Neuronal stem cell (in vitro differentiated cells): ENCODE data around the gene EPHA1. TPM values are rescaled to one million over a fixed set of nuclear protein-coding genes. Genes with fewer than 3 reads are reported as not detected.
A peak's percentile ranks its signal among the peaks of the same experiment; 100 is the strongest.

Experiments
- DNase-seq: peaks from one replicate; pipeline ENCODE4 v3.0.0-alpha.2; 2013; ENCODE audit warnings: low spot score
- H2AFZ ChIP-seq: one replicate; pipeline ENCODE4 v1.6.1; 2013; ENCODE audit warnings: mild to moderate bottlenecking, low read length, inconsistent platforms
- H2AK5ac ChIP-seq: 2 replicates; pipeline ENCODE4 v1.6.1; 2013; ENCODE audit warnings: low read depth, mild to moderate bottlenecking, inconsistent platforms, low read length, moderate library complexity, mixed read lengths
- H2BK120ac ChIP-seq: 2 replicates; pipeline ENCODE4 v1.6.1; 2013; ENCODE audit warnings: low read depth, mild to moderate bottlenecking, inconsistent platforms, low read length, moderate library complexity, mixed read lengths
- H2BK12ac ChIP-seq: one replicate; pipeline ENCODE4 v1.6.1; 2013; ENCODE audit warnings: low read length, inconsistent platforms
- H2BK15ac ChIP-seq: 2 replicates; pipeline ENCODE4 v1.6.1; 2013; ENCODE audit warnings: mild to moderate bottlenecking, low read length, inconsistent platforms, mixed read lengths
- H2BK5ac ChIP-seq: one replicate; pipeline ENCODE4 v1.6.1; 2013; ENCODE audit warnings: inconsistent platforms, mild to moderate bottlenecking, low read length, moderate library complexity
- H3K14ac ChIP-seq: one replicate; pipeline ENCODE4 v1.6.1; 2013; ENCODE audit warnings: low read length, inconsistent platforms
- H3K18ac ChIP-seq: 2 replicates; pipeline ENCODE4 v1.6.1; 2013; ENCODE audit warnings: low read length, inconsistent platforms
- H3K23ac ChIP-seq: 2 replicates; pipeline ENCODE4 v1.6.1; 2013; ENCODE audit warnings: low read depth, mild to moderate bottlenecking, mixed read lengths, low read length, inconsistent platforms; ENCODE audit not compliant: poor library complexity
- H3K27ac ChIP-seq: replicated peaks from 3 replicates; pipeline ENCODE4 v1.5.1; 2013; ENCODE audit warnings: low read length, inconsistent platforms
- H3K27me3 ChIP-seq, 3 experiments: 2 replicates each; pipeline ENCODE4 v1.6.1; 2013; ENCODE audit warnings: low read length in 3 of 3, mild to moderate bottlenecking in 2 of 3, inconsistent platforms in 1 of 3, low read depth in 1 of 3, mixed read lengths in 1 of 3, moderate library complexity in 1 of 3; ENCODE audit not compliant: control insufficient read depth in 3 of 3, insufficient read depth in 3 of 3
- H3K36me3 ChIP-seq, 2 donors: replicated peaks in 1 of 2; 2 replicates each; pipeline ENCODE4 v1.6.1; 2013; ENCODE audit warnings: low read length in 2 of 2; ENCODE audit not compliant: control insufficient read depth in 2 of 2, insufficient read depth in 2 of 2
- H3K4ac ChIP-seq: 2 replicates; pipeline ENCODE4 v1.6.1; 2013; ENCODE audit warnings: inconsistent platforms, mild to moderate bottlenecking, low read length, moderate library complexity
- H3K4me1 ChIP-seq, 2 donors: 1 replicate in 1 of 2; 2 replicates in 1 of 2; pipeline ENCODE4 v1.6.1; 2013; ENCODE audit warnings: low read length in 2 of 2, low read depth in 1 of 2; ENCODE audit not compliant: control insufficient read depth in 2 of 2, insufficient read depth in 1 of 2
- H3K4me2 ChIP-seq: one replicate; pipeline ENCODE4 v1.6.1; 2013; ENCODE audit warnings: mild to moderate bottlenecking, low read length, inconsistent platforms; ENCODE audit not compliant: insufficient read depth, poor library complexity, severe bottlenecking
- H3K4me3 ChIP-seq, 2 donors: 2 replicates each; pipeline ENCODE4 v1.5.1; 2013; ENCODE audit warnings: low read length in 2 of 2, mild to moderate bottlenecking in 2 of 2, inconsistent platforms in 1 of 2, moderate library complexity in 1 of 2
- H3K79me1 ChIP-seq: one replicate; pipeline ENCODE4 v1.6.1; 2013; ENCODE audit warnings: low read depth, mild to moderate bottlenecking, inconsistent platforms, low read length, moderate library complexity
- H3K9ac ChIP-seq: one replicate; pipeline ENCODE4 v1.6.1; 2013; ENCODE audit warnings: mild to moderate bottlenecking, low read depth, low read length, inconsistent platforms; ENCODE audit not compliant: poor library complexity
- H3K9me3 ChIP-seq, 2 donors: replicated peaks in 1 of 2; 2 replicates each; pipeline versions ENCODE3 to v1.6.1; 2013; ENCODE audit warnings: low read length in 2 of 2, mild to moderate bottlenecking in 2 of 2, inconsistent platforms in 1 of 2, low read depth in 1 of 2, mixed read lengths in 1 of 2, moderate library complexity in 1 of 2; ENCODE audit not compliant: control insufficient read depth in 2 of 2, insufficient read depth in 1 of 2
- H4K8ac ChIP-seq: one replicate; pipeline ENCODE4 v1.6.1; 2013; ENCODE audit warnings: low read depth, mild to moderate bottlenecking, inconsistent platforms, low read length, moderate library complexity
- H4K91ac ChIP-seq: one replicate; pipeline ENCODE4 v1.6.1; 2013; ENCODE audit warnings: low read length, low read depth, mild to moderate bottlenecking, inconsistent platforms; ENCODE audit not compliant: poor library complexity
- WGBS, 2 donors: extraction: QIAGEN DNeasy Blood & Tissue Kit; methylation state at CpG; one replicate each; pipeline ENCODE4 v1.1.7; 2013; ENCODE audit warnings: missing lambda C conversion rate in 2 of 2, mixed read lengths in 1 of 2; ENCODE audit not compliant: insufficient read length in 2 of 2, insufficient replicate concordance in 1 of 2; ENCODE audit errors: extremely low coverage in 2 of 2; 5-methylcytosine and 5-hydroxymethylcytosine counted together
- small RNA-seq: library from polyadenylated mRNA; stranded (forward); fragments of <200 nt; extraction: miRNeasy Mini kit (QIAGEN cat#:217004); gene quantifications from one replicate; pipeline ENCODE3, GENCODE V24; 2013; ENCODE audit not compliant: insufficient read depth

EPHA1 gene

GRCh38 chr7:143345428-143345900, 63.2 kb downstream of the EPHA1 start:
- Histone ChIP-seq H2BK15ac (peak overlapping the region; percentile 69), H3K23ac (peak overlapping the region; percentile 36), H3K27ac (no peak overlapping the region), H2AFZ (peak overlapping the region; percentile 67), H3K27me3 (peaks cover 0 to 35% (median 0%) of the 10 kb centered on the region in 3 experiments), H3K4me2 (peak overlapping the region; percentile 56), H3K4me1 (no peaks in the 10 kb centered on the region), H3K36me3 (no peaks in the 10 kb centered on the region), H3K18ac (peak overlapping the region; percentile 77), H3K4ac (no peak overlapping the region), H2BK12ac (peak overlapping the region; percentile 65), H2BK120ac (no peak overlapping the region), H3K4me3 (no peak overlapping the region), H3K79me1 (no peaks in the 10 kb centered on the region), H4K91ac (no peak overlapping the region), H2BK5ac (no peak overlapping the region), H3K9ac (peak overlapping the region; percentile 14), H2AK5ac (no peak overlapping the region), H3K14ac (no peak overlapping the region), H3K9me3 (no peaks in the 10 kb centered on the region), H4K8ac (no peak overlapping the region)
- peak; percentile 57 for DNase-seq
- no CpG with 5 or more reads among the region's 35 CpGs for WGBS, 2 donors

GRCh38 chr7:143343596-143343995, 65.1 kb downstream of the EPHA1 start:
- H2AK5ac ChIP-seq = no peak overlapping the region
- H4K91ac ChIP-seq = no peak overlapping the region
- DNase-seq = no peak
- no peak overlapping the region for H3K14ac ChIP-seq
- no CpG with 5 or more reads among the region's 3 CpGs for WGBS, 2 donors
- H2AFZ ChIP-seq = no peak overlapping the region
- H3K4me2 ChIP-seq = no peak overlapping the region
- no peak overlapping the region for H3K4me3 ChIP-seq
- H3K27me3 ChIP-seq = peaks cover 0 to 37% (median 0%) of the 10 kb centered on the region in 3 experiments
- no peak overlapping the region for H3K27ac ChIP-seq
- no peak overlapping the region for H2BK12ac ChIP-seq
- no peak overlapping the region for H2BK5ac ChIP-seq
- no peak overlapping the region for H3K9ac ChIP-seq
- no peak overlapping the region for H3K23ac ChIP-seq
- H4K8ac ChIP-seq = no peak overlapping the region
- H3K9me3 ChIP-seq = no peaks in the 10 kb centered on the region
- no peak overlapping the region for H2BK120ac ChIP-seq
- no peaks in the 10 kb centered on the region for H3K79me1 ChIP-seq
- no peaks in the 10 kb centered on the region for H3K36me3 ChIP-seq
- H3K4ac ChIP-seq = no peak overlapping the region
- no peak overlapping the region for H3K18ac ChIP-seq
- H3K4me1 ChIP-seq = no peaks in the 10 kb centered on the region
- no peak overlapping the region for H2BK15ac ChIP-seq

DNA sequence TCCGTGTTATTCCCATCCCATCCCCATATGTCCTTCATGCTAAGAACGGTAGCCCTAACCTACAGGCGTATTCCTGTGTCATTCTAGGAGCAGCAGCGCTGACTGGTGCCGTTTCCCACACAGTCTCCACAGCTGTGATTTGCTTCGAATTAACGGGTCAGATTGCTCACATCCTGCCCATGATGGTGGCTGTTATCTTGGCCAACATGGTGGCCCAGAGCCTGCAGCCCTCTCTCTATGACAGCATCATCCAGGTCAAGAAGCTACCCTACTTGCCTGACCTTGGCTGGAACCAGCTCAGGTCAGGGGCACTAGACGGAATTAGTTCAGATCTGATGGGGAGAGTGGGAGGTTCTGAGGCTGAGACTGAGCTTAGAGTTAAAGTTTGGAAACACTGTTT, 66.8 kb downstream of the EPHA1 start:
- no peaks in the 10 kb centered on the region for H3K36me3 ChIP-seq
- no peak overlapping the region for H3K23ac ChIP-seq
- H3K4ac ChIP-seq = no peak overlapping the region
- H4K8ac ChIP-seq = no peak overlapping the region
- H2BK12ac ChIP-seq = no peak overlapping the region
- H3K9me3 ChIP-seq = no peaks in the 10 kb centered on the region
- no peak for DNase-seq
- no peak overlapping the region for H3K14ac ChIP-seq
- no peak overlapping the region for H3K4me3 ChIP-seq
- no peak overlapping the region for H3K4me2 ChIP-seq
- no peaks in the 10 kb centered on the region for H3K79me1 ChIP-seq
- no peak overlapping the region for H4K91ac ChIP-seq
- no peak overlapping the region for H2BK15ac ChIP-seq
- no peaks in the 10 kb centered on the region for H3K4me1 ChIP-seq
- H2AFZ ChIP-seq = no peak overlapping the region
- no peak overlapping the region for H3K27ac ChIP-seq
- no CpG with 5 or more reads among the region's 8 CpGs for WGBS, 2 donors
- no peak overlapping the region for H2AK5ac ChIP-seq
- H3K18ac ChIP-seq = no peak overlapping the region
- no peak overlapping the region for H3K9ac ChIP-seq
- H3K27me3 ChIP-seq = peaks cover 0 to 42% (median 0%) of the 10 kb centered on the region in 3 experiments
- H2BK120ac ChIP-seq = no peak overlapping the region
- no peak overlapping the region for H2BK5ac ChIP-seq

Small RNA genes lying within 50 kb of the gene (small RNA-seq; reads per million reads assigned to genes)
- gene MIR6892 = not detected
